Mucosa of gallbladder (tissue), 1 donor: ENCODE data around the gene UNC80. TPM values are rescaled to one million over a fixed set of nuclear protein-coding genes. Genes with fewer than 3 reads are reported as not detected.
A peak's percentile ranks its signal among the peaks of the same experiment; 100 is the strongest.
"Not testable (repeated sequence)": the region's sequence is repeated elsewhere in the genome, so short reads cannot be mapped to it uniquely, and the experiment has no call there.

Experiments
- DNase-seq: peaks from one replicate; pipeline ENCODE4 v3.0.0-alpha.2; 2020; ENCODE audit warnings: low spot score
- total RNA-seq: library from RNA; stranded (reverse); gene quantifications from one replicate; pipeline ENCODE4 v1.2.1, GENCODE V29; 2021
- donor health status: DM: no; HTN: no; CAD: no.

Gene UNC80
- 14.5 TPM for total RNA-seq

DNA sequence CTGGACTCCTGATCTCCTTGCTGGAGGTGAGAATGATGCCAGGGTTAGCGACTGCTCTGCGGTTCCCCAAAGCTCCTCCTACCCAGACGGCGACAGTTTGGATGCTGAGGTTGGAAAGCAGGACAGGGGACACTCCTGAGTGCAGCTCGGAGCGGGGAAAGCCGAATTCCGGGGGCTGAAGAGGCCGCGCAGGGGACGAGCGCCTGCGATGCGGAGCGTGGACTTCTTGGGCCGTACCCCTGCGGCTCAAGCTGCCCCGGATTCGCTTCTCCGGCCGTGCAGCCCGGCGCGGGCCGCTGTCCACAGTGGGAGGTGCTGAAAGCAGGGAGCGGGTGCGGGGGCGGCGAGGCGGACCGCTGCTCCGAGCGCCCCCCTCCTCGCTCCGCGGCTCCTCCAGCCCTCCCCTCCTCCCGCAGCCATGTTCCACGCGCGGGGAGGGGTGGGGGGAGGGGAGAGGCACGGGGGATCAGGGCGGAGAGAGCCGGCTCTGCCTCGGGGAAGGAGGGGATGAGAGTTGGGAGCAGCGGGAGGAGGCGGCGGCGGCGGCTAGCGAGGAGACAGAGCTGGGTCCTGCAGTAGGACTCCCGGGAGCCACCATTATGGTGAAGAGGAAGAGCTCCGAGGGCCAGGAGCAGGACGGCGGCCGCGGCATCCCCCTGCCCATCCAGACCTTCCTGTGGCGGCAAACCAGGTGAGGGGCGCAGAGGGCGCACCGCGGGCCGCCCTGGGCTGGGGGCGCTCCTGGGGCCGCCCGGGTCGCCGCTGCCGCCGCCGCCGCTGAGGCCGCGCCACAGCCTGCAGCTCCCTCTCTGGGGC lies at the start of gene UNC80:
Gene UNC80, plus strand, starts transcription at position 359 of the 816 bp plus-strand sequence. Its CDS starts 241 bp downstream, at position 600.
- DNase-seq: peak; percentile 77

- DNase-seq: no peak
These were observed 45.3 kb upstream of the UNC80 start for GRCh38 chr2:209726311-209726710.

DNA sequence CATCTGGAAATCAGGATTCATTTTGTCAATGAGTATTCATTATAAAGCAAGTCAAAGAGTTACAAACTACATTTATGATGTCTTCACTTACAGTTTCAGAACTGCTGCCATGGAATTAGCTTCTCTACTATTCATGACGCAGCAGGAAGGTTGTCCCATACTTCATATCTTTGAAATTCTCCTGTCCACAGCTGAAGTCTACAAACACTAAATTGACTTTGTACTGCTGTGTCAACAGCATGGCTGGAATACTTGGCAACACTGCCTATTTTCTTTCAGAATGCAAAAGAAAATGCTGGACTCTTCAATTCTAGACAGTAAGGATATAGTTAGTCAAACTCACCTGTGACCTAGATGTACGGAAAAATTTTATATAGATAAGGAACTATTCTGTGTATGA lies 44.6 kb upstream of the UNC80 start:
- DNase-seq: no peak

DNA sequence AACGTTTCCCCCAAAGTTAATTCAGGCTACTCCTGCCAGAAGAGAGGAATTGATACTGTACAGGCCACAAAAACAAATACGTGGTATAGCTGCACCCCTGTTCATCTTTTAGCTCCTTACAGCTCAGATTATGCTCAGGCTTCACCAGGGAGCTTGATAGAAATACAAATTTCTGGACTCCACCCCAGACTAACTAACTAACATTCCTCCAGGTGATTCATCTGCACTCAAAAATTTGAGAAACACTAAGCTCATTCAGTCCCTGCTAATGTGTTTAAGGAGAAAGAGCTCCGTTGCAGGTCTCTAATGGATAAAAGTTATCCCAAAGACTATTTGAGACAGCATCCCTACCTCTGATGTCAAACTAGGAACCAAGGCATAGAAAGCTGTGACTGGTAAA lies 36.8 kb upstream of the UNC80 start:
- DNase-seq: no peak

DNA sequence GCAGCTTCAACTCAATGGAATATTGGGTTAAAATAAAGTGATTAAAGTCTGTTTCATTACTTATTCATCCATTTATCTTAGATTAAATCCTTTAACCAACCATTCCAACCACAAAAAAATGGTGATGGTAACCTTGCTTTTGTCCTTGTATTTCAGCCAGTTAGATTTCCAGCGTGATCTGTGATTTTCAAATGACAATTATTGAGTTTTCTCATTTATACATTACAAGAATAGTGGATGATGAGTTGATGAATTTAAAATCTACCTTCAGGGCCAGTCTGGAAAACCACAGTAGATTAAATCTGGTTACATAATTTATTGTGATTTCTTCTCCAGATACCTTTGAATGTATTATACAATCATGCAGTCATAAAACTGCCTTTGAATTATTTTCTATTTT lies 29.7 kb upstream of the UNC80 start:
- DNase-seq: no peak

- no peak for DNase-seq
These were observed 18.6 kb upstream of the UNC80 start for GRCh38 chr2:209753020-209753419.

- no peak for DNase-seq
These were observed 14.5 kb upstream of the UNC80 start for GRCh38 chr2:209757163-209757562.

DNA sequence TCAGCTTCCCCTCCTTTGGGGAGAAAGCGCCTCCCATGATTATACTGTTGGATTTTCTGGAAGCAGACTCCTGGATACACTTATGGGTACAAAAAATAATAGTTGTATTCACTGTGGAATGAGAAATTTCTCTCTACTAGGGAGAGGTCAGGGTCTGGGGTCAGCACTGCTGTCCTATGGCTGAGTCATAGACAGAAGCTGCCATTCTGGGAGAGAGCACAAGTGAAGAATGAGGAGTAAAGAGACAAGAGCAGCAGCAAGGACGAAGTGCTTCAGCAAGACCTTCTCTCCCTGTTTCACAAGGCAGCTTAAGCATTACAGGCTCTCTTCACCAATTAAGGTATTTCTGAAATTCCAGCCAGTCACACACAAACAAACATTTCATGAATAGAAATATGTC lies 10.1 kb upstream of the UNC80 start:
- no peak for DNase-seq

GRCh38 chr2:209762563-209762962 lies 9.1 kb upstream of the UNC80 start:
- no peak for DNase-seq

DNA sequence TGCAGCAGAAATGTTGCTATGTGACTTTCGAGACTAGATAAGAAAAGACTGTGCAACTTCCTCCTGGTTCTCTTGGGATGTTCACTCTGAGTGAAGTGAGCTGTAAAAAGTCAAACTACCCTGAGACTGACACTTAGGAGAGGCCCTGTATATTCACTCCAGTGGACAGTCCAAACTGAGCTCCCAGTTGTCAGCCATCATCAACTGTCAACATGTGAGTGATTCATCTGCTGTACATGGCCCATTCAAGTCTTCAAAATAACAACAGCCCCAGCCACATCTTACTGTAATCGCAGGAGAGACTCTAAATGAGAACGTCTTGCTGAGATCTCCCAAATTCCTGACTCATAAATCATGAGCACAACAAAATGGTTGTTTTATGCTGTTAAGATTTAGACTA lies 8.5 kb upstream of the UNC80 start:
- DNase-seq: no peak

- DNase-seq: no peak
These were observed 5.0 kb upstream of the UNC80 start for GRCh38 chr2:209766613-209767012.

DNA sequence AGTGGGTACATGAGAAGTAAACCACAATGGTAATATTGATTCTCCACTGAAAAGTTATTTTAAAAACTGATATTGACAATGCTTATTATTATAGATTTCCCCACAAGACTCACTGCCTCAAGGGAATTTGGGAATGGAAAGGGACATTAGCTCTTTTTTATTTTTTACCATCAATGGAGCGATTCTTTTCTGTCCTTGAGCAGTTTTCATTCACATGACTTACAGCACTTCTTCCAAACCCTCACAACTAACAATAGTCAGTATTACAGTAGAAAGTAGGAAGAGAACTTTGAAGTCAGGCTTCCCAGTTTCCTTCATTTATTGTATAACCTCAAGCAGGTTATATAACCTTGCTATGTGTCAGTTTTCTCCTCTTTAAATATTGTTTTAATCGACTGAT lies 4.3 kb upstream of the UNC80 start:
- DNase-seq: no peak

DNA sequence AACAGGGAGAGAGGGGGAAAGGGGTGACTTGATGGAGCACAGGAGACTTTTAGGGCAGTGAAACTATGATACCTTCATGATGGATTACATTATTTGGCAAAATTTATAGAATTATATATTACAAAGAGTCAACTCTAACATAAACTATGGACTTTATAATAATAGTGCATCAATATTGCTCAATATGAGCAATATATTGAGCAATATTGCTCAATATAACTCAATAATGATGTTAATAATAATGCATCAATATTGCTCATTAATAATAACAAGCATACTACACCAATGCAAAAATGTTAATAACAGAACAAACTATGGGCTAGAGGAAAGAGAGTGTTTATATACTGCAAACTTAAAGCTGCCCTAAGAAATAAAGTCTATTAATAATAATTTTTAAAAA lies 3.1 kb upstream of the UNC80 start:
- DNase-seq: no peak

- no peak for DNase-seq
These were observed 656 bp downstream of the UNC80 start for GRCh38 chr2:209772290-209772685.

- DNase-seq: peak; percentile 64
These were observed 1.7 kb downstream of the UNC80 start for GRCh38 chr2:209773377-209773776.

DNA sequence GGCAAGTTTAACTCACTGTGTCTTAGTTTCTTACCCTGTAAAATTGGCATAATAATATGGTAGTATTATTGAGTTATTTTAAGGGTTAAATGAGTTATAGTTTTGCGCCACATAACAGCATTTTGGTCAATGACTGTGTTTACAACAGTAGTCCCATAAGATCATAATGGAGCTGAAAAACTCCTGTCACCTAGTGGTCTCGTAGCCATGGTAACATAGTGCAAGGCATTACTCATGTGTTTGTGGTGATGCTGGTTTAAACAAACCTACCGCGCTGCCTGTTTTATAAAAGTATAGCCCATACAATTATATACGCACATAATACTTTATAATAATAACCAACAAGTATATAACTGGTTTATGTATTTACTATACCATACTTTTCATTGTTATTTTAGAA lies 15.8 kb downstream of the UNC80 start:
- no peak for DNase-seq

GRCh38 chr2:209788925-209789324 lies 17.3 kb downstream of the UNC80 start:
- DNase-seq: no peak

DNA sequence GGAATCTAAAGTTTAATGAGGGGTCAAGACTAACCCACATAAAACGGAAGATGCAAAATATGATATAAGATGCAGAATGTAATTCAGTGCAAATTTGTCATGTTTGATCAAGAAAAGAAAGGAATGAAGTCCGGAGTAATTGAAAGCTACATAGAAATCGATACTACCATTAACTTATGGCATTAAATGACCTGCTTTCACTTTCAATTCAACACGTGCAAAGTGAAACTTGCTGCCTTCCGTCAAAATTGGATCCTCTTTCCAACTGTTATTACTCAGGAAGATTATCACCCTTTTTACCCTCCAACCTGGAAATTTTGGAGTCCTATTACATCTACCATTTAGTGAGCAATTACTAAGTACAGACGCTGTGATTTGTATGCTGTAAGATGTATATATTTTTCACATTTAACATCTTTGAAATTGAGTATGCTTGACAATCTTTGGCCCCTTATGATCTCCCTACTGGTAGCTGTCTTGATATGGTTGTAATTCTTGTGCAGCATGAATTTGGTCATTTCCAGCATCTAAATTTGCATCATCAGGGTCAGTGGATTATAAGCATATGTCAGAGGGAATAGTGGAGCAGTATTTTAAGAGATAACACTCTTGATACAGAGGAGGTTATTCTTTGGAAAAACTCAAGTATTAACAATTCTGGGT lies 18.6 kb downstream of the UNC80 start:
- DNase-seq: no peak

GRCh38 chr2:209791151-209791550 lies 19.5 kb downstream of the UNC80 start:
- DNase-seq: no peak

DNA sequence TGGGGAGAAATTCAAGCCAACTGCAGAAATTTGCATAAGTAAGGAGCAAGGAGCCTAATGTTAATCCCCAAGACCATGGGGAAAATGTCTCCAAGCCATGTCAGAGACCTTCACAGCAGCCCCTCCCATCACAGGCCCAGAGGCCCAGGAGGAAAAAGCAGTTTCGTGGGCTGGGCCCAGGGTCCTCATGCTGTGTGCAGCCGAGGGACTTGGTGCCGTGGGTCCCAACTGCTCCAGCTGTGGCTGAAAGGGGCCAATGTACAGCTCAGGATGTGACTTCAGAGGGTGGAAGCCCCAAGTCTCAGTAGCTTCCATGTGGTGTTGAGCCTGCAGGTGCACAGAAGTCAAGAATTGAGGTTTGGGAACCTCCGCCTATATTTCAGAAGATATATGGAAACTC lies 23.8 kb downstream of the UNC80 start:
- DNase-seq: not testable (repeated sequence)

- DNase-seq: no peak
These were observed 33.7 kb downstream of the UNC80 start for GRCh38 chr2:209805351-209805750.

DNA sequence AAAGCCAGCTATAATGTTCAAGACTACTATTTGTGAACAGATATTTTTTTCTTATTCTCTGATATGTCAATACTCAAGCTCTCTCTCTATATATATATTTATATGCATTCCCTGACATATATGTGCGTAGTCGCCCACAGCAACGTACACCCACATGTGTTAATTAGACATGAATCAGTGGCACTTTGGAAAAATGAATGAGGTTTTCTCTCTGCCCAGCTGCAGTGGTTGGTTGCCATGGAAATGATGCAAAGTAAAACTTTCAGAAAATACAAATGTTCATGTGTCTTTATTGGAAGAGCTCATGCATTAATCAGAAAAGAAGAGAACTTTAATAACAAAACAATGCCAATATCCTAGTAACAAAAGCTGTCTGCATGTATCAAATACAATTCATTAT lies 34.7 kb downstream of the UNC80 start:
- no peak for DNase-seq

DNA sequence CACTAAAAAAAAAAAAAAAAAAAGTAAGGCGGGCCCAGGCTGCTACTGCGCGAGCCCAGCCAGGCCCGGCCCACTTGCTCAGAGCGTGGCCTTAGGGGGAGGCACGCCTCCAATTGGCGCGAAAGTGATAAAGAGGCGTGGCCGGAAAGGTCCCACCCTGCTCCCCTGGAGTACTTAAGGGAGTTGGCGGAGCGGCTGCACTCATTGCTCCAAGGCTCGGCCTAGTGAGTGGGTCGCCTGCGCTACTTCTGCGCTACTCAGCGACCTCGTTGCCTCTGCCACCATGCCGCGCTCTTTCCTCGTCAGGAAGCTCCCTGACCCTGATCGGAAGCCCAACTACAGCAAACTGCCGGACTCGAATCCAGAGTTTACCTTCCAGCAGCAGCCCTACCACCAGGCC lies 36.9 kb downstream of the UNC80 start:
- DNase-seq: no peak
